NCI-H1436 (cell line): ENCODE results near the gene RNF38.
"Not testable (repeated sequence)": the region's sequence is repeated elsewhere in the genome, so short reads cannot be mapped to it uniquely, and the experiment has no call there.

Source experiments
- DNase-seq: peaks from one replicate; lab custom pipeline; 2025; lab: John Stamatoyannopoulos, UW

Gene RNF38

GRCh38 chr9:36332006-36332405 lies 68.1 kb downstream of the RNF38 start:
- DNase-seq = no peak

GRCh38 chr9:36328798-36329411 lies 71.2 kb downstream of the RNF38 start:
- DNase-seq = peak; percentile 39

- no peak for DNase-seq
Observed at GRCh38 chr9:36325081-36325828, 74.8 kb downstream of the RNF38 start.

GRCh38 chr9:36323926-36324325 lies 76.1 kb downstream of the RNF38 start:
- DNase-seq = no peak

DNA sequence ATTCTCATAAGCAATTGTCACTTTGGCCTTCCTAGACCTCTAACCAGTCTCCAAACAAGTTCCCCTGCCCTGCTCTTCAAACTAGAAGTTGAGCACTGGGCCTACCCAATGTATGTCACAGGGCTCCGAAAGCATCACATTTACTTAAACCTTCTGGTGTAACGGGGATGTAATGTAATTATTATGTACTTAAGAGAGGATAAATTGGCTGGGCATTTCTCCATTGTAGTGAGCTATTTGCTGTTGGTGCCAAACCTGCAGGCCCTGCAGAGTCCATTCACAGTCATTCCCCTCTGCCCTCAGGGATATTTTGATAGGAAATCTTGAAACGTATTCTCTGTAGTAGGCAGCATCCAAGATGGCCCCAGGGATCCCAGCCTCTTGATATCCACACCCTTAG lies 77.6 kb downstream of the RNF38 start:
- no peak for DNase-seq

- DNase-seq = not testable (repeated sequence)
Observed at GRCh38 chr9:36321903-36322302, 78.2 kb downstream of the RNF38 start.

DNA sequence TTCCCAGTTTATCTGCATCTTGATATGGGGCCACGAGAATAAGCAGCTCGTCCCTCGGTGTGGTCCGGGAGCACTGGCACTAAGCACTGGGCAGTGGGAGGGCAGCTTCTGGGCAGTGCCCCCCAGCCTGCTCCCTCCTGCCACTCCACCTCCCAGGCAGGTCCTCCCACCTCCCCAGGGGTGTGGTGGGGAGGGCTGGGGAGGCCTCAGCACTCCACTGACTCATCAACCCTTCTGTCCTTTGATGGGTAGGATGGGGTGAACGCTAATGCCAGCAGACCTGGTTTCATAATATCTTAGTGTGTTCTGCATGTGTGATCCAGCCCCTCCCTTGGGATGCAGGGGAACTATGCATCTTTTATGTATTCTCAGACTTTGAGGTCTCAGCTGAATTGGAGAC lies 79.6 kb downstream of the RNF38 start:
- DNase-seq = no peak

DNA sequence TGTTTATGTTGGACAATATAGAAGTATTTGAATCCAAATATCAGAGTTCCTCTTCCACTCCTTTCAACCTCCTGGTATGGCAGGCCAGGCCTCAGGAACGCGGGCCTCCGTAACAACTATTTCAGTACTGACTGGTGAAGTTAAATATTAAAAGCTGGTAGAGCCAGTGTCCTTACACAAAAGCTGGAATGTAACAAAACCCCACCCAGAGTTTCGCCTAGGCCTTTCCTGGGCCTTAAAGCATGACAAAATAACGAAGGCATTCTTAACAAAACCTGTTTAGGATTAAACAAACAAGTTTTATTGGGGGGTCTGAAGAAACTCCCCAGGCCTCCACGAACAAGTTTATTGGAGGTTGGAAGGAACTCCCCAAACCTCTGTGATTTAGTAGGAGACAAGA lies 80.3 kb downstream of the RNF38 start:
- no peak for DNase-seq

DNA sequence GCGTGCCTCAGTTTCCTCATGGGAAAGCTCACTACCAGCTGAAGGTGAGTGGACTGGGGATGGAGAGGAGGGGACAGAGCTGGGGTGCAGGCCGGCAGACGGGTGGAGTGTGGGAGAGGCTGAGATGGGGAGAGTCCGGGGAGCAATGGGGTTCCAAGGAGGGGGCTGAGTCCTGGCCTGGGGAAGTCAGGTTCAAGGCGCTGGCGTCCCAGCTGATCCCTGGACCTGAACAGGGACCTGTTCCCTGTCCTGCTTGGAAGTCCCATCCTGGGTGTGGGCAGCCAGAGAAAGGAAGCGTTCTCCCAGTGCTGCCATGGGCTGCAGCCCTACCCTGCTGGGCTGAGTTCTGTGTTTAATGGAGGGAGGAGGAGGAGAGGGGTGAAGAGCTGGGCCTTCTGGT lies 80.9 kb downstream of the RNF38 start:
- DNase-seq = no peak

DNA sequence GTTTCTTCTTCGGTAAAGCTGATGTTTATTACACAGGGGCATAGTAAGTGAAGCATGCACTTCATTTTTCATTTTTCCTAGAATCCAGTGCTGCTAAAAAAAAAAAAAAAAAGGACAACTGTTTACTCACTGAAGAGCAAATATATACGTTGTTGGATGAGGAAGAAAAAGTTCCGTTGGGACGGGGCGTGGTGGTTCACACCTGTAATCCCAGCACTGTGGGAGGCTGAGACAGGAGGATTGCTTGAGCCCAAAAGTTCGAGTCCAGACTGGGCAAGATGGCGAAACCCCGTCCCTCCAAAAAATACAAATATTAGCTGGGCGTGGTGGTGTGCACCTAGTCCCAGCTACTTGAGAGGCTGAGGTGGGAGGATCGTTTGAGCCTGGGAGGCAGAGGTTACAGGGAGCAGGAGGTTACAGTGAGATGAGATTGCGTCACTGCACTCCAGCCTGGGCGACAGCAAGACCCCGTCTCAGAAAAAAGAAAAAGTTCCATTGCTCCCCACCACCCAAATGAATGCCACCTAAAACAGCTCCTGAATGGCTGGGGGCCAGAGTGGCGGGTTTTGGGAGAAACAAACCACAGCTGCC lies 81.8 kb downstream of the RNF38 start:
- DNase-seq = no peak

GRCh38 chr9:36317766-36318165 lies 82.3 kb downstream of the RNF38 start:
- DNase-seq = no peak

GRCh38 chr9:36316611-36317317 lies 83.3 kb downstream of the RNF38 start:
- DNase-seq = no peak

GRCh38 chr9:36316049-36316448 lies 84.0 kb downstream of the RNF38 start:
- DNase-seq = no peak

- no peak for DNase-seq
Observed at GRCh38 chr9:36315283-36315682, 84.8 kb downstream of the RNF38 start.

DNA sequence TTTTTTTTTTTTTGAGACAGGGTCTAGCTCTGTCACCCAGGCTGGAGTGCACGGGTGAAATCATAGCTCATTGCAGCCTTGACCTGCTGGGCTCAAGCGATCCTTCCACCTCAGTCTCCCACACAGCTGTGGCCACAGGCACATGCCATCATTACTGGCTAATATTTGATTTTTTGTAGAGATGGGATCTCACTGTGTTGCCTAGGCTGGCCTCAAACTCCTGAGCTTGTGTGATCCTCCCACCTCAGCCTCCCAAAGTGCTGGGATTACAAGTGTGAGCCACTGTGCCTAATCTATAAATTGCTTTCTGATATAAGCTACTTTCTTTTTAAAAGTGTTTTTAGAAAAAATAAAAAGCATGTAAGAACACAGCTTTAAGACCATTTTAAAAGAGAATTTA lies 85.3 kb downstream of the RNF38 start:
- DNase-seq = no peak

DNA sequence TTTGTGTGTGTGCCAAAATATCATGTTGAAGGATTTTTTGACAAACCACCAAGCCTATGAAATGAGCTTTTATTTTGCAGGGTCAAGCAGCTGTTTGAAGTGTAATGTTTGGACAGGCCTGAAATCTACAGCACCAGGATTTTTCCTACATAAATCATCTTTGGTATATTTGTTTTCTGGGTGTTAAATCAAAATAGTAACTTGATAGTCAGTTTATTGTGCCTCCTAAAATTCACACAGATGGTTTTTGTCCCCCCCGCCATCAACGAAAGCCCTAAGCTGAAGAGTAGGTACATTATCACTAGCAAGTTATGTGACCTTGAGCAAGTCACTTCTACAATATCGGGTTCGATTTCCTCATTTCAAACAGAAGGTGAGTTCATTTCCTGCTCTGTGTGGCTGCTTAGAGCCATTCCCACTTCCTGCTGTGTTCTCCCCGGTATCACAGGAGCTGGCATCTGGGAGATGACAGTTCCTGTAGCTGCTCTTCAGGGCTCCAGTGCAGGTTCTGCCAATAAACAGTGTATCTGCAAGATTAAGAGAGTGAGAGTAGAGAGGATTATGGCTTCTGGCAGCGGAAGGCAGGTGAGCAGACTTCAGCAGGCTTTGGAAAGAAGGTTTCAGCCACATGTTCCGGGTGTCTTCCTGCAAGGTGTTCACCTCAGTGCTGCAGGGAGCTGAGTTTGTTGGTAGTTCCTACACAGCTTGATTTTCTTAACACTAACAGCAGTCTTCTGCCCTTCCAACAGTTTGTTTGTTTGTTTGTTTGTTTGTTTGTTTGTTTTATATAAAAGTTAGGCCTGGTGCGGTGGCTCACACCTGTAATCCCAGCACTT lies 93.4 kb downstream of the RNF38 start:
- DNase-seq = no peak

DNA sequence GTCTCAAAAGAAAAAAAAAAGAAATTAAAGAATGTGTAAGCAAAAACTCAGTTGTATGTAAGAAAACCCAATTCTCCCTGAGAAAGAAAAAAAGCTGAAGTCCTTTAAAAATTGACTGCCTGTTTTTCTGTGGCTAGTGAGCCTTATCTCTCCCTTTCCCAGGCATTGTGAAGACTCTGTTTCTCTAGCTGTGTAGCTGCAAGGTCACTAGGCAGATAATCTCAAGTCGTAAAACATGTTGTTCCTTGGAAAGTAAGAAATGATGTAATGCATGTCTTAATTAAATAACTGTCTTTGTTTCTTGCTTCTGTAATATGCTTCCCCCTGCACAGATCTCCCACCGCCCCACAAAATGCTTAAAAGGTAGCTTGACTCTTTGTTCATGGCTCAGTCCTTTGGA lies 95.7 kb downstream of the RNF38 start:
- not testable (repeated sequence) for DNase-seq

DNA sequence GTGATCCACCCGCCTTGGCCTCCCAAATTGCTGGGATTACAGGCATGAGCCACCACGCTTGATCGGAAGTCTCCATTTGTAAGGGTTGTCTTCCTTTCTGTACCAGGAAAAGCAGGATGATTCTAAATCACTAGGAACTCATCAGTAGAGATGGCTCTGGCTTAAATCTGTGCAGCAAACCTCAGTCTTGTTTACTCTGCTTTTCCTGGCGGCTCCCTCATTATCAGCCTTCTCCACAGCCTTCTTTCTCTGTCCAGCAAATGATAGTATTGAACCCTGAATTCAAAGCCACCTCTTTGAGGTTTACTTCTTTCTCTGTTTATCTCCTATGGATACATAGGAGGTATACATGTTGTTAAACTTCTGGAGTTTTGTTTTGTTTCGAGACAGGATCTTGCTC lies 98.8 kb downstream of the RNF38 start:
- DNase-seq = no peak

DNA sequence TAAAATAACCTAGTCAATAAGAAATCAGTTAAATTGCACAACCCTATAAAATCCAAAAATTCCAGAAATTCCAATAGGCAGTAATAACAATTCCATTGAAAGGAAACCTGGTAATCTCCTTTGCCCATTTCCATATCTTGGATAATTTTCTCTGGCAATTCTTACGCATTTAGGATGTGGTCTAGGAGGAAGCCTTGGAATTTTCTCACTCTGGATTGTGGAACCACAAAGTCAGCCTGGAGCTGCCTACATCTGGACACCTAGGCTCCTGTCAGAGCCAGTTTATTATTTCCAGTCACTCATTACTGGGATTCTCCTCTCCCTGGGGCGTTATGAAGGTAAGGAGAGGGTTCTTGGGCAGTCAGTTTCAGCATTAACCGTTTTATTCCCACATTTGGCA lies 101.5 kb downstream of the RNF38 start:
- no peak for DNase-seq

DNA sequence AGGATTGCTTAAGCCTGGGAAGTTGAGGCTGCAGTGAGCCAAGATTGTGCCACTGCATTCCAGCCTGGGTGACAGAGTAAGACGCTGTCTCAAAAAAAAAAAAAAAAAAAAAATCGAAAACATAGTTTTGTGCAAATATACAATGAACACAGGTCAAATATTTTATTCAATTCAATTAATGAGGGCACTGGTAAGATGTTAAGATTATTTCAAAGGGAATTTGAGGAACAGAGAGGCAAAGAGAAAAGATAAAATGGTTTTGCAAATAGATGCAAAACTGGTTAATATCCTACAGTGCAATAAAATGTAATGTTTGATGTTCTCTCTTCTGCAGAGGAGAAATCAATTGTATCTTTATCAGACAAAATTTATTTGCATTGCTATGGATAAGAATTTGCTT lies 102.3 kb downstream of the RNF38 start:
- no peak for DNase-seq

- DNase-seq = not testable (repeated sequence)
Observed at GRCh38 chr9:36294996-36295395, 105.1 kb downstream of the RNF38 start.

- DNase-seq = no peak
Observed at GRCh38 chr9:36293918-36294317, 106.2 kb downstream of the RNF38 start.
